Ishikawa (cell line): Measurements from ENCODE around the gene KRTAP10-1.

ENCODE experiments used
- CEBPB ChIP-seq: IDR thresholded peaks from 2 replicates; pipeline ENCODE4 v1.6.1; 2012
- CREB1 ChIP-seq: IDR thresholded peaks from 2 replicates; pipeline ENCODE4 v1.6.1; 2012; ENCODE audit warnings: low read depth
- EGR1 ChIP-seq: IDR thresholded peaks from 2 replicates; pipeline ENCODE4 v1.6.1; 2012
- EP300 ChIP-seq: IDR thresholded peaks from 2 replicates; pipeline ENCODE4 v1.6.1; 2012; ENCODE audit warnings: borderline replicate concordance
- FOXM1 ChIP-seq: IDR thresholded peaks from 2 replicates; pipeline ENCODE4 v1.6.1; 2012; ENCODE audit warnings: low read depth, borderline replicate concordance
- NFIC ChIP-seq: IDR thresholded peaks from 2 replicates; pipeline ENCODE4 v1.6.1; 2012
- RAD21 ChIP-seq: IDR thresholded peaks from 2 replicates; pipeline ENCODE4 v1.6.1; 2012; ENCODE audit warnings: low read depth
- TAF1 ChIP-seq: IDR thresholded peaks from 2 replicates; pipeline ENCODE4 v1.6.1; 2012; ENCODE audit warnings: low read depth, mild to moderate bottlenecking
- TCF12 ChIP-seq: IDR thresholded peaks from 2 replicates; pipeline ENCODE4 v1.6.1; 2012; ENCODE audit warnings: low read depth
- TEAD4 ChIP-seq: IDR thresholded peaks from 2 replicates; pipeline ENCODE4 v1.6.1; 2012
- USF1 ChIP-seq: IDR thresholded peaks from 2 replicates; pipeline ENCODE4 v1.6.1; 2012
- YY1 ChIP-seq: IDR thresholded peaks from 2 replicates; pipeline ENCODE4 v1.6.1; 2012; ENCODE audit warnings: low read depth
- ZBTB7A ChIP-seq: IDR thresholded peaks from 2 replicates; pipeline ENCODE4 v1.6.1; 2012; ENCODE audit warnings: low read depth
- TF ChIP-seq, protein P1 (sequence below): IDR thresholded peaks from 2 replicates; pipeline ENCODE4 v1.6.1; 2012; ENCODE audit warnings: low read depth, mild to moderate bottlenecking
- TF ChIP-seq, protein P2 (sequence below): IDR thresholded peaks from 2 replicates; pipeline ENCODE4 v1.6.1; 2012

The KRTAP10-1 gene

DNA sequence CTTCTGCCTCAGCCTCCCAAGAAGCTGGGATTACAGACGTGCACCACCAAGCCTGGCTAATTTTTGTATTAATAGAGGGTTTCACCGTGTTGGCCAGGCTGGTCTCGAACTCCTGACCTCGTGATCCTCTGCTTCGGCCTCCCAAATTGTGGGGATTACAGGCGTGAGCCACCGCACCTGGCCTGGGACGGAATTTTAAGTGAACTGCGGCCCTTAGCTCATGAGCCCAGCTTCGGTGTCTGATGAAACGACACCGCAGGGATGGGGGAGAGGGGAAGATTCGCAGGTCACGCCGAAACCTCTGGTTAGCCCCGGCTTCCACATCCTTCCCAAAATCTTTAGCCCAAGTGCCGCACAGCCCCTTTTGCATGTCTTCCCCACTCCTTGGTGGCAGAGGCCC is 45.6 kb downstream of the KRTAP10-1 start:
- TF ChIP-seq TCF12 (no peak), NFIC (no peak), USF1 (no peak), RAD21 (no peak), EGR1 (no peak), CEBPB (no peak), YY1 (no peak), TEAD4 (no peak), ZBTB7A (no peak), CREB1 (no peak), TAF1 (no peak), FOXM1 (no peak), EP300 (no peak)
- TF ChIP-seq, protein P1, sequence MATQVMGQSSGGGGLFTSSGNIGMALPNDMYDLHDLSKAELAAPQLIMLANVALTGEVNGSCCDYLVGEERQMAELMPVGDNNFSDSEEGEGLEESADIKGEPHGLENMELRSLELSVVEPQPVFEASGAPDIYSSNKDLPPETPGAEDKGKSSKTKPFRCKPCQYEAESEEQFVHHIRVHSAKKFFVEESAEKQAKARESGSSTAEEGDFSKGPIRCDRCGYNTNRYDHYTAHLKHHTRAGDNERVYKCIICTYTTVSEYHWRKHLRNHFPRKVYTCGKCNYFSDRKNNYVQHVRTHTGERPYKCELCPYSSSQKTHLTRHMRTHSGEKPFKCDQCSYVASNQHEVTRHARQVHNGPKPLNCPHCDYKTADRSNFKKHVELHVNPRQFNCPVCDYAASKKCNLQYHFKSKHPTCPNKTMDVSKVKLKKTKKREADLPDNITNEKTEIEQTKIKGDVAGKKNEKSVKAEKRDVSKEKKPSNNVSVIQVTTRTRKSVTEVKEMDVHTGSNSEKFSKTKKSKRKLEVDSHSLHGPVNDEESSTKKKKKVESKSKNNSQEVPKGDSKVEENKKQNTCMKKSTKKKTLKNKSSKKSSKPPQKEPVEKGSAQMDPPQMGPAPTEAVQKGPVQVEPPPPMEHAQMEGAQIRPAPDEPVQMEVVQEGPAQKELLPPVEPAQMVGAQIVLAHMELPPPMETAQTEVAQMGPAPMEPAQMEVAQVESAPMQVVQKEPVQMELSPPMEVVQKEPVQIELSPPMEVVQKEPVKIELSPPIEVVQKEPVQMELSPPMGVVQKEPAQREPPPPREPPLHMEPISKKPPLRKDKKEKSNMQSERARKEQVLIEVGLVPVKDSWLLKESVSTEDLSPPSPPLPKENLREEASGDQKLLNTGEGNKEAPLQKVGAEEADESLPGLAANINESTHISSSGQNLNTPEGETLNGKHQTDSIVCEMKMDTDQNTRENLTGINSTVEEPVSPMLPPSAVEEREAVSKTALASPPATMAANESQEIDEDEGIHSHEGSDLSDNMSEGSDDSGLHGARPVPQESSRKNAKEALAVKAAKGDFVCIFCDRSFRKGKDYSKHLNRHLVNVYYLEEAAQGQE, result no peak
- TF ChIP-seq, protein P2, sequence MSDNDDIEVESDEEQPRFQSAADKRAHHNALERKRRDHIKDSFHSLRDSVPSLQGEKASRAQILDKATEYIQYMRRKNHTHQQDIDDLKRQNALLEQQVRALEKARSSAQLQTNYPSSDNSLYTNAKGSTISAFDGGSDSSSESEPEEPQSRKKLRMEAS, result no peak

DNA sequence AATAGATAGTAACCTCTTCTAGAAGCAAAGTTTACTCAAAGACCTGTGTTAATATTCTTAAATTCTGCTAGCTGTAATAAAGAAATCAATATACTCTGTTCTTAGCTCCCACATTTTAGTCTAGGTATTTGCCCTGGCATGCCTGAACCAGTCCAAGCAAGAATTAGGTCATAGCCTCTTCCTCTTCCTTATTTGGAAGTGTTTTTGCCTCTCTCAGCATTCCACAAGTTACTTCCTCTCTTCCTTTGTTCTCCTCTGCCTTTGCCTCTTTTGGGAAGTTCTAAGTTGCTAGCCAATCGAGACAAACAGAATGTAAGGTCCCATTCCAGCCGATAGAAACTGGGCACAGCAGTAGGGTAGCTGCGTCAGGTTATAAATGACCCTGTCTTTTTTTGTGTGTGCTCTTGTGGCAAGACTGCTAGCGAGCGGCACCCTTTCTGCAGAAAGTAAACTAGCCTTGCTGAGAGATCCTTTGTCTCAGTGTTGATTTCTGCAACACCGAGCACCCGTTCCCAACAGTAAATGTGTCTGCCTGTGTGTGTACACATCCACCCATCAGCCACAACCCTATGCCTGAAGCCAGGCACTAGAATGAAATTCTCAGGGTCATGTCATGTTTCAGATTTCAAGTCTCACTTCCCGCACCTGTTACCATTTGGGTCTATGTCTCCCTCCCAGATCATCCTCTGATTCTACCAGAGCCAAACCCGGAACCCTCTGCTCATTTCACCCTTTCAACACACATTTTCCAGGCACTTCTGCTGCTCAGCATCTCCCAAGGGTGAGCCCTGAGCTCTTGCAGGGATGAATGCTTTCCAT is 47.2 kb downstream of the KRTAP10-1 start:
- 0 out of 2 replicates have a peak, but pooled peaks have one; percentile 27 for TF ChIP-seq TCF12
- TF ChIP-seq, protein P2, result no peak

DNA sequence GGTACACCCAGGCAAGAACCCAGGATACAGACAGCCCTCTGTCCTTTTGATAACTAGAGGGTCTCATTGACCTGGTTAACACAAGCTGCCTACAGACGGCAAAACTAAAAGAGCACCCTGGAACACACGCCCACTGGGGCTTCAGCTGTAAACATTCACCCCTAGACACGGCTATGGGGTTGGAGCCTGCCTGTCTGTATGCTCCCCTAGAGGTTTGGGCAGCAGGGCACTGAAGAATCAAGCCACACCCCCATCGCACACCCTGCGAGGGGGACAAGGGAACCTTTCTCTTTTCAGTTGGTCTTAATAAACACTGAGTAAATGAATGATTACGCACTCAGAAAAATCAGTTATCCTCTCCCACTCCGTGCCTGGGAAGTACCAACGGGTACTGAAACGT is 49.2 kb downstream of the KRTAP10-1 start:
- no peak for TF ChIP-seq TAF1
- no peak for TF ChIP-seq EGR1
- TF ChIP-seq, protein P2, result no peak
- no peak for TF ChIP-seq YY1
- TF ChIP-seq FOXM1, result no peak
- TF ChIP-seq EP300, result no peak

- TF ChIP-seq, protein P2, result no peak
- TF ChIP-seq TEAD4, result no peak
- TF ChIP-seq FOXM1, result no peak
- no peak for TF ChIP-seq NFIC
- no peak for TF ChIP-seq ZBTB7A
- TF ChIP-seq, protein P1, result no peak
- TF ChIP-seq CEBPB, result no peak
- no peak for TF ChIP-seq YY1
- no peak for TF ChIP-seq EGR1
- no peak for TF ChIP-seq RAD21
- TF ChIP-seq TAF1, result no peak
- TF ChIP-seq USF1, result no peak
- no peak for TF ChIP-seq CREB1
- no peak for TF ChIP-seq TCF12
- no peak for TF ChIP-seq EP300
Measured at GRCh38 chr21:44490405-44490804, 49.6 kb downstream of the KRTAP10-1 start.

DNA sequence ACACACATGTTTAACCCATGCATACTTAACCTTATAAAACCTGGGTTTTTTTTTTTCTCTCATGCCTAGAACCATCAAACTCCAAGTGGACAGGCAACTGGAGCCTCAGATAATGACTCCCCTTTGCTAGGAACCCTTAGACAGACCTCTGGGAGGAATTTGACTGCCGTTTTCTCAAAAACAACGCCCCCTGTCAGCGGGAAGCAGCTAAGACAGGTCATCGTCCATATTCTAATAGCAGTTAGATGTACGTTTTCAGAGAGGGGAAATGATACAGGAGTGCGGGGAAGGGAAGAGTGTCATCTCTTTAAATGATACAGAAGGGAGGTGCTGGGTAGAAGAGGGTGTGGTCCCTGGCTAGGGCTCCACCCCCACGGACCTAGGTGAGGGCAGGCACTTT is 50.0 kb downstream of the KRTAP10-1 start:
- TF ChIP-seq EP300 (no peak), TEAD4 (no peak), CEBPB (no peak), EGR1 (no peak), NFIC (no peak), YY1 (no peak), FOXM1 (no peak), USF1 (no peak), ZBTB7A (no peak), TAF1 (no peak), TCF12 (no peak), RAD21 (no peak), CREB1 (no peak)
- TF ChIP-seq, protein P2, result no peak
- TF ChIP-seq, protein P1, result no peak
